NCI-H524 (cell line): ENCODE measurements around the gene AAMP.
A peak's percentile ranks its signal among the peaks of the same experiment; 100 is the strongest.

Experiments used
- DNase-seq, 2 experiments: peaks; one replicate each; lab custom pipeline; 2025; lab: John Stamatoyannopoulos, UW

Gene AAMP

GRCh38 chr2:218260166-218260565, 9.8 kb downstream of the AAMP start:
- no peak for DNase-seq

- DNase-seq = no peak
Observed at GRCh38 chr2:218259099-218259961, 10.6 kb downstream of the AAMP start.

GRCh38 chr2:218257390-218257981, 12.5 kb downstream of the AAMP start:
- DNase-seq = no peak

- no peak for DNase-seq
Observed at GRCh38 chr2:218256612-218257350, 13.2 kb downstream of the AAMP start.

GRCh38 chr2:218255446-218255845, 14.5 kb downstream of the AAMP start:
- no peak for DNase-seq

GRCh38 chr2:218253232-218253625, 16.7 kb downstream of the AAMP start:
- DNase-seq = no peak

- no peak for DNase-seq
Observed at GRCh38 chr2:218252509-218253231, 17.3 kb downstream of the AAMP start.

- no peak for DNase-seq
Observed at GRCh38 chr2:218249691-218250090, 20.2 kb downstream of the AAMP start.

GRCh38 chr2:218245214-218245613, 24.7 kb downstream of the AAMP start:
- DNase-seq = no peak

- no peak for DNase-seq
Observed at GRCh38 chr2:218244665-218245064, 25.3 kb downstream of the AAMP start.

GRCh38 chr2:218244204-218244603, 25.7 kb downstream of the AAMP start:
- no peak for DNase-seq

- peak in 1 of 2 experiments; percentile 30 for DNase-seq
Observed at GRCh38 chr2:218238887-218239286, 31.1 kb downstream of the AAMP start.

GRCh38 chr2:218236829-218237228, 33.1 kb downstream of the AAMP start:
- DNase-seq = no peak

- no peak for DNase-seq
Observed at GRCh38 chr2:218235017-218235416, 34.9 kb downstream of the AAMP start.

GRCh38 chr2:218234521-218234920, 35.4 kb downstream of the AAMP start:
- DNase-seq = no peak

- no peak for DNase-seq
Observed at GRCh38 chr2:218233543-218233942, 36.4 kb downstream of the AAMP start.

GRCh38 chr2:218230882-218231281, 39.1 kb downstream of the AAMP start:
- DNase-seq = no peak

- no peak for DNase-seq
Observed at GRCh38 chr2:218229851-218230250, 40.1 kb downstream of the AAMP start.

- no peak for DNase-seq
Observed at GRCh38 chr2:218229239-218229638, 40.7 kb downstream of the AAMP start.

- DNase-seq = no peak
Observed at GRCh38 chr2:218228366-218229090, 41.4 kb downstream of the AAMP start.

- no peak for DNase-seq
Observed at GRCh38 chr2:218226903-218227302, 43.0 kb downstream of the AAMP start.

GRCh38 chr2:218224186-218224585, 45.8 kb downstream of the AAMP start:
- no peak for DNase-seq
